Measurements from ENCODE around the gene BATF. TPM values are rescaled to one million over a fixed set of nuclear protein-coding genes. Genes with fewer than 3 reads are reported as not detected.

Gene BATF
- total and polyA plus RNA-seq, 2 of the 8 experiments (the other 6 are each of a cell fraction or from before 2014, with no cell fraction given): not detected

DNA sequence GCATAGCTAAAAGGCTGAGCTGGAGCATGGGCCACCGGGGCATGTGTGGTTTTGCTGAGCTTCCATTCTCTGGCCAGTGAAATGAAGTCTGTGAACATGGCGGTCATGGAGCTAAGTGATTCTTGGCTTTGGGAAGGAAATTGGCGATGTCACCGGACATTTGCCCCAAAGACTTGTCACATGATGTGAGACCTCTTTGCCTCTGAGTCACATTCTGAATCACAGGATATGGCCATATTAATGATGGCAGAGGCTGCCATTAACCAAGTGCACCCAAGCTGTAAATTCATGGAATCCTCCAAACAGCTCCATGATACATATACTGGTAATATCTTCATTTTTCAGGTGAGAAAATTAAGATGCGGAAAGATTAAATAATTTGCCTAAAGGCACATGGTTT, 27.4 kb upstream of the BATF start (continued):
- TF ChIP-seq ATF2 (IDR thresholded peaks at IDR 0.05; ENCODE audit: low read length) (no peak), SP2 (IDR thresholded peaks at IDR 0.05; ENCODE audit: low read length) (no peak), TAF1 (IDR thresholded peaks at IDR 0.05; ENCODE audit: low read depth, low read length) (no peak), E2F6 (IDR thresholded peaks at IDR 0.05) (no peak), TAF7 (optimal IDR thresholded peaks at IDR 0.05; ENCODE audit: borderline replicate concordance, low read depth, low read length) (no peak), TBP (IDR thresholded peaks at IDR 0.05; ENCODE audit: low read depth, low read length) (no peak), CEBPB (IDR thresholded peaks at IDR 0.05; ENCODE audit: low read depth, low read length) (no peak)

All from H1 (cell line).